Fibroblast of lung (primary cell): ENCODE data around the gene HSD17B12. TPM values are rescaled to one million over a fixed set of nuclear protein-coding genes. Genes with fewer than 3 reads are reported as not detected.
"Not testable (repeated sequence)": the region's sequence is repeated elsewhere in the genome, so short reads cannot be mapped to it uniquely, and the experiment has no call there.

Experiments
- DNase-seq, 2 donors: peaks; one replicate each; pipeline versions ENCODE4 v3.0.0 to v3.0.0-alpha.2; 2010; ENCODE audit warnings: low read depth in 2 of 2
- H2AFZ ChIP-seq: 2 replicates; pipeline ENCODE4 v1.5.1; 2012; ENCODE audit warnings: low read length, control low read depth, inconsistent platforms
- H3K27ac ChIP-seq: 2 replicates; pipeline ENCODE4 v1.5.1; 2011; ENCODE audit warnings: low read length, control low read depth; ENCODE audit not compliant: insufficient read depth
- H3K27me3 ChIP-seq: 2 replicates; pipeline ENCODE4 v1.5.1; 2011; ENCODE audit warnings: mild to moderate bottlenecking, low read length; ENCODE audit not compliant: control insufficient read depth, insufficient read depth
- H3K36me3 ChIP-seq: 2 replicates; pipeline ENCODE4 v1.5.1; 2011; ENCODE audit warnings: low read length; ENCODE audit not compliant: control insufficient read depth, insufficient read depth
- H3K4me1 ChIP-seq: 2 replicates; pipeline ENCODE4 v1.5.1; 2011; ENCODE audit warnings: low read length; ENCODE audit not compliant: control insufficient read depth, insufficient read depth; ENCODE audit errors: extremely low read depth
- H3K4me2 ChIP-seq: 2 replicates; pipeline ENCODE4 v1.5.1; 2011; ENCODE audit warnings: low read length, control low read depth; ENCODE audit not compliant: insufficient read depth; ENCODE audit errors: extremely low read depth
- H3K4me3 ChIP-seq, 4 experiments: fragments of 200-600 bp in 1 of 4; sonication (generic) in 1 of 4; replicated peaks in 1 of 4; 2 replicates each; pipeline ENCODE4 v1.5.1; 2011 to 2016; ENCODE audit warnings: low read length in 4 of 4, low read depth in 3 of 4, mild to moderate bottlenecking in 3 of 4, control low read depth in 2 of 4, inconsistent platforms in 1 of 4, mixed read lengths in 1 of 4; ENCODE audit not compliant: insufficient read depth in 1 of 4; ENCODE audit errors: control extremely low read depth in 1 of 4
- H3K79me2 ChIP-seq: 2 replicates; pipeline ENCODE4 v1.5.1; 2012; ENCODE audit warnings: mild to moderate bottlenecking, low read length, inconsistent platforms; ENCODE audit not compliant: control insufficient read depth, insufficient read depth
- H3K9ac ChIP-seq: 2 replicates; pipeline ENCODE4 v1.5.1; 2011; ENCODE audit warnings: mild to moderate bottlenecking, low read length, control low read depth; ENCODE audit not compliant: insufficient read depth
- H3K9me3 ChIP-seq: 2 replicates; pipeline ENCODE4 v1.5.1; 2012; ENCODE audit warnings: low read depth, low read length; ENCODE audit not compliant: control insufficient read depth, insufficient read depth
- H4K20me1 ChIP-seq: 2 replicates; pipeline ENCODE4 v1.5.1; 2011; ENCODE audit warnings: low read length; ENCODE audit not compliant: control insufficient read depth, insufficient read depth; ENCODE audit errors: extremely low read depth
- EZH2 ChIP-seq: IDR thresholded peaks from 2 replicates; pipeline ENCODE4 v1.5.1; 2012; ENCODE audit warnings: low read length, control low read depth, mild to moderate bottlenecking; ENCODE audit errors: missing control alignments
- polyA plus RNA-seq, 2 donors: library from polyadenylated mRNA; depleted of rRNA in 1 of 2; stranded (reverse) in 1 of 2; unstranded in 1 of 2; fragments of >200 nt; gene quantifications; 2 replicates each; pipeline ENCODE4 v1.2.1, GENCODE V29; 2011 to 2012; ENCODE audit warnings: missing spikeins in 1 of 2
- total RNA-seq: library from RNA; depleted of rRNA; stranded (reverse); fragments of >200 nt; gene quantifications from 2 replicates; pipeline ENCODE4 v1.2.1, GENCODE V29; 2014
- TF ChIP-seq, protein P1 (sequence below), 2 donors: IDR thresholded peaks in 1 of 2; conservative IDR thresholded peaks in 1 of 2; 1 replicate in 1 of 2; 2 replicates in 1 of 2; pipeline ENCODE4 v1.5.1; 2011 to 2012; ENCODE audit warnings: low read length in 2 of 2, control low read depth in 1 of 2, inconsistent platforms in 1 of 2, low read depth in 1 of 2, mild to moderate bottlenecking in 1 of 2

Gene HSD17B12
- total and polyA plus RNA-seq, 2 donors (not counting 1 experiment from before 2014, with no cell fraction given), result 95.4 to 122 TPM

- Histone ChIP-seq H3K27me3 (peaks cover 6% of the 10 kb centered on the region), H4K20me1 (no peaks in the 10 kb centered on the region), H3K27ac (no peak overlapping the region), H3K9me3 (no peaks in the 10 kb centered on the region), H3K36me3 (no peaks in the 10 kb centered on the region), H3K4me2 (no peak overlapping the region), H3K79me2 (peaks cover 5% of the 10 kb centered on the region), H3K4me3 (no peak overlapping the region), H3K9ac (no peak overlapping the region), H3K4me1 (no peaks in the 10 kb centered on the region), H2AFZ (no peak overlapping the region)
- DNase-seq, result no peak
- TF ChIP-seq EZH2, result no peak
- TF ChIP-seq, protein P1, sequence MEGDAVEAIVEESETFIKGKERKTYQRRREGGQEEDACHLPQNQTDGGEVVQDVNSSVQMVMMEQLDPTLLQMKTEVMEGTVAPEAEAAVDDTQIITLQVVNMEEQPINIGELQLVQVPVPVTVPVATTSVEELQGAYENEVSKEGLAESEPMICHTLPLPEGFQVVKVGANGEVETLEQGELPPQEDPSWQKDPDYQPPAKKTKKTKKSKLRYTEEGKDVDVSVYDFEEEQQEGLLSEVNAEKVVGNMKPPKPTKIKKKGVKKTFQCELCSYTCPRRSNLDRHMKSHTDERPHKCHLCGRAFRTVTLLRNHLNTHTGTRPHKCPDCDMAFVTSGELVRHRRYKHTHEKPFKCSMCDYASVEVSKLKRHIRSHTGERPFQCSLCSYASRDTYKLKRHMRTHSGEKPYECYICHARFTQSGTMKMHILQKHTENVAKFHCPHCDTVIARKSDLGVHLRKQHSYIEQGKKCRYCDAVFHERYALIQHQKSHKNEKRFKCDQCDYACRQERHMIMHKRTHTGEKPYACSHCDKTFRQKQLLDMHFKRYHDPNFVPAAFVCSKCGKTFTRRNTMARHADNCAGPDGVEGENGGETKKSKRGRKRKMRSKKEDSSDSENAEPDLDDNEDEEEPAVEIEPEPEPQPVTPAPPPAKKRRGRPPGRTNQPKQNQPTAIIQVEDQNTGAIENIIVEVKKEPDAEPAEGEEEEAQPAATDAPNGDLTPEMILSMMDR (conservative IDR thresholded peaks at IDR 0.05 in 1 of 2, IDR thresholded peaks at IDR 0.05 in 1 of 2; ENCODE audit: low read depth in 1 of 2, low read length in 2 of 2), result no peak
These were observed 3.6 kb upstream of the HSD17B12 start for GRCh38 chr11:43676933-43677332.

- H3K79me2 ChIP-seq, result peaks cover 15% of the 10 kb centered on the region
These were observed 934 bp downstream of the HSD17B12 start for GRCh38 chr11:43681401-43681942.

GRCh38 chr11:43682081-43682480, 1.5 kb downstream of the HSD17B12 start:
- not testable (repeated sequence) for H3K9ac ChIP-seq, H2AFZ ChIP-seq, DNase-seq, H3K36me3 ChIP-seq, H3K27me3 ChIP-seq, H3K4me1 ChIP-seq, H4K20me1 ChIP-seq, H3K9me3 ChIP-seq
- Histone ChIP-seq H3K27ac (peak overlapping the region; percentile 97), H3K79me2 (peaks cover 15% of the 10 kb centered on the region), H3K4me3 (peak overlapping the region; percentile 89 to 94 (median 92)), H3K4me2 (peak overlapping the region; percentile 76)

More at GRCh38 chr11:43681401-43681942, 934 bp downstream of the HSD17B12 start:
- no peaks in the 10 kb centered on the region for H3K27me3 ChIP-seq
- H4K20me1 ChIP-seq, result no peaks in the 10 kb centered on the region
- DNase-seq, result peak; percentile 19 to 52
- peak overlapping the region; percentile 88 for H3K4me2 ChIP-seq
- peak overlapping the region; percentile 89 to 94 (median 92) for H3K4me3 ChIP-seq
- H3K9me3 ChIP-seq, result no peaks in the 10 kb centered on the region
- no peak for TF ChIP-seq EZH2
- TF ChIP-seq, protein P1 (conservative IDR thresholded peaks at IDR 0.05 in 1 of 2, IDR thresholded peaks at IDR 0.05 in 1 of 2; ENCODE audit: low read depth in 1 of 2, low read length in 2 of 2), result no peak
- peaks cover 3% of the 10 kb centered on the region for H3K4me1 ChIP-seq
- peak overlapping the region; percentile 97 for H3K27ac ChIP-seq
- no peaks in the 10 kb centered on the region for H3K36me3 ChIP-seq
- H3K9ac ChIP-seq, result peak overlapping the region; percentile 96
- H2AFZ ChIP-seq, result peak overlapping the region; percentile 79
